D341Med (cell line): ENCODE results near the gene ASAH2B.

Experiments
- DNase-seq: peaks from one replicate; pipeline ENCODE4 v3.0.0; 2012; ENCODE audit warnings: low spot score

ASAH2B gene

GRCh38 chr10:50798297-50798696, 58.6 kb downstream of the ASAH2B start:
- no peak for DNase-seq

- DNase-seq, result no peak
Observed at GRCh38 chr10:50799595-50799994, 59.9 kb downstream of the ASAH2B start.

- no peak for DNase-seq
Observed at GRCh38 chr10:50805981-50806622, 66.4 kb downstream of the ASAH2B start.

GRCh38 chr10:50807851-50808776, 68.4 kb downstream of the ASAH2B start:
- DNase-seq, result no peak
